Stimulated activated CD4-positive, alpha-beta T cell treated with anti-CD3 and anti-CD28 coated beads, Interleukin-1b, Interleukin-23, amount 100 ng/mL, for 1 hour (primary cell): ENCODE measurements around the gene MYL5.
"Not testable (repeated sequence)": the region's sequence is repeated elsewhere in the genome, so short reads cannot be mapped to it uniquely, and the experiment has no call there.

Experiments
- DNase-seq, 2 donors: peaks; one replicate each; pipeline ENCODE4 v3.0.0-alpha.2; 2020; ENCODE audit warnings: low read depth in 2 of 2

MYL5 gene

DNA sequence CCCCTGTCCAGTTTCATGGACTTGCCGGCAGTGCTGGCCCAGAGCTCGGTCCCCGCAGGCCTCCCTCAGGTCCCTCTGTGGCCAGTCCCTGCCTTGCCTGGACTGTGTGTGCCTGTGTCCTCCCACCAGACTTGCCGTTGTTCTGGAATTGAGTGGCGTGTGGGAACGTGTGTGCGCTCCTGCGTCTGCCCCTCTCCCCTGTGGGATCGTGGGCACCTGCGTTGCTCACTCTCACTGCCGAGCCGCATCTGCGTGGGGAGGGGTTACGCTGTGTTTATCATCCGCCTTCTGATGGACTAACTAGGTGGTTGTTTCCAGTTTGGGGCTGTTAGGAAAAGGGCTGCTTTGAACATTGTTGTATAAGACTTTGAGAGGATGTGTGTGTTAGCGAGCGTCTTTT lies 52.5 kb downstream of the MYL5 start:
- DNase-seq = no peak

GRCh38 chr4:727576-727975 lies 53.2 kb downstream of the MYL5 start:
- DNase-seq = no peak

GRCh38 chr4:729336-730315 lies 55.3 kb downstream of the MYL5 start:
- DNase-seq = no peak

- DNase-seq = no peak
These were observed 56.2 kb downstream of the MYL5 start for GRCh38 chr4:730511-730910.

DNA sequence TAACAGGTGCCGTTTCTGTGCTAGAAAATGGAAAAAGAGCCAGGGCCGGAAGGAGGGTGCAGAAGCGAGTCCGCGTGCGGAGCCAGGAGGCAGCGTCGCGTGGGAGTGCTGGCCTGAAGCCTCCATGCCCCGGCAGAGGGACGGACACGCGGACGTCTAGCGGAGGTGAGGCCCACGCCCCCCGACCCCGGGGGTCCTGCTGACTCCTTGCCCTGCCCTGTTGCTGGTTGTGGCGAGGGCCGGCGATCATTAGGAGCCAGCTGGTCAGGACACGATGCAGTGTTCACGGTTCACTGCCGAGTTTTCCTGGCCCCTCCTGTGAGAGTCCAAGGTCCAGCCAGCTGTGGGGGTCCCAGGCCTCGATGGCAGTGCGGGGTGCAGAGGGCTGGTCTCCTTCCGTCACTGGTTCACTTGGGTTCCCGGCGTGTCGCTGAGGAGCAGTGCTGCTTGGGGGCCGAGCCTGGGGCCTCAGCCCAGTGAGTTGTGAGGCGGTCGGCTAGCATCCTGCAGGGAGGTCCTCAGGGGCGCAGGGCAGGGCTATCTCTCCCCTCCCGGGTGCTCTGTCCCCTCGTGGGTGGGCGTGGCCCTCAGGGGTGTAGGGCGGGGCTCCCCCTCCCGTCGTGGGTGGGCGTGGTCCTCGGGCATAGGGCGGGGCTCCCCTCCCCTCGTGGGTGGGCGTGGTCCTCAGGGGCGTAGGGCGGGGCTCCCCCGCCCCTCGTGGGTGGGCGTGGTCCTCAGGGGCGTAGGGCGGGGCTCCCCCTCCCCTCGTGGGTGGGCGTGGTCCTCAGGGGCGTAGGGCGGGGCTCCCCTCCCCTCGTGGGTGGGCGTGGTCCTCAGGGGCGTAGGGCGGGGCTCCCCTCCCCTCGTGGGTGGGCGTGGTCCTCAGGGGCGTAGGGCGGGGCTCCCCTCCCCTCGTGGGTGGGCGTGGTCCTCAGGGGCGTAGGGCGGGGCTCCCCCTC lies 56.9 kb downstream of the MYL5 start:
- DNase-seq = not testable (repeated sequence)
